GM13977 (cell line): ENCODE data around the gene ADAM15.
A peak's percentile ranks its signal among the peaks of the same experiment; 100 is the strongest.

Experiments used
- DNase-seq: peaks from one replicate; pipeline ENCODE4 v3.0.0; 2012; ENCODE audit warnings: low spot score
- in situ Hi-C: fragments of 300-500 bp; cut with MboI; formaldehyde crosslinking; loops from one replicate; pipeline ENCODE4 v1.12.0; 2022; ENCODE audit warnings: low sequenced_read_pairs, low pct_unique_long_range_greater_than_20kb, mixed read lengths, inconsistent platforms; ENCODE audit not compliant: unreplicated experiment
- TF ChIP-seq, protein P1 (sequence below): IDR thresholded peaks from 2 replicates; pipeline ENCODE4 v1.5.1; 2012; ENCODE audit warnings: mild to moderate bottlenecking, control low read depth; ENCODE audit not compliant: insufficient read depth; ENCODE audit errors: extremely low read depth, missing control alignments

The ADAM15 gene

GRCh38 chr1:155050560-155051341, at the start of gene ADAM15:
TSS of gene ADAM15 (plus strand) at chr1:155051316. CDS start at chr1:155051387, 71 bp downstream.
- in situ Hi-C loops, result loop anchor here (25.0 kb wide), 1 partner anchor 388 kb away; no protein-coding TSS in a partner anchor
- TF ChIP-seq, protein P1, sequence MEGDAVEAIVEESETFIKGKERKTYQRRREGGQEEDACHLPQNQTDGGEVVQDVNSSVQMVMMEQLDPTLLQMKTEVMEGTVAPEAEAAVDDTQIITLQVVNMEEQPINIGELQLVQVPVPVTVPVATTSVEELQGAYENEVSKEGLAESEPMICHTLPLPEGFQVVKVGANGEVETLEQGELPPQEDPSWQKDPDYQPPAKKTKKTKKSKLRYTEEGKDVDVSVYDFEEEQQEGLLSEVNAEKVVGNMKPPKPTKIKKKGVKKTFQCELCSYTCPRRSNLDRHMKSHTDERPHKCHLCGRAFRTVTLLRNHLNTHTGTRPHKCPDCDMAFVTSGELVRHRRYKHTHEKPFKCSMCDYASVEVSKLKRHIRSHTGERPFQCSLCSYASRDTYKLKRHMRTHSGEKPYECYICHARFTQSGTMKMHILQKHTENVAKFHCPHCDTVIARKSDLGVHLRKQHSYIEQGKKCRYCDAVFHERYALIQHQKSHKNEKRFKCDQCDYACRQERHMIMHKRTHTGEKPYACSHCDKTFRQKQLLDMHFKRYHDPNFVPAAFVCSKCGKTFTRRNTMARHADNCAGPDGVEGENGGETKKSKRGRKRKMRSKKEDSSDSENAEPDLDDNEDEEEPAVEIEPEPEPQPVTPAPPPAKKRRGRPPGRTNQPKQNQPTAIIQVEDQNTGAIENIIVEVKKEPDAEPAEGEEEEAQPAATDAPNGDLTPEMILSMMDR, result peak; percentile 98

GRCh38 chr1:155001425-155001674, 49.8 kb upstream of the ADAM15 start:
- TF ChIP-seq, protein P1, result no peak
- in situ Hi-C loops, result no loop called here
- DNase-seq, result no peak

More at GRCh38 chr1:155050560-155051341, at the start of gene ADAM15:
- peak; percentile 99 for DNase-seq

DNA sequence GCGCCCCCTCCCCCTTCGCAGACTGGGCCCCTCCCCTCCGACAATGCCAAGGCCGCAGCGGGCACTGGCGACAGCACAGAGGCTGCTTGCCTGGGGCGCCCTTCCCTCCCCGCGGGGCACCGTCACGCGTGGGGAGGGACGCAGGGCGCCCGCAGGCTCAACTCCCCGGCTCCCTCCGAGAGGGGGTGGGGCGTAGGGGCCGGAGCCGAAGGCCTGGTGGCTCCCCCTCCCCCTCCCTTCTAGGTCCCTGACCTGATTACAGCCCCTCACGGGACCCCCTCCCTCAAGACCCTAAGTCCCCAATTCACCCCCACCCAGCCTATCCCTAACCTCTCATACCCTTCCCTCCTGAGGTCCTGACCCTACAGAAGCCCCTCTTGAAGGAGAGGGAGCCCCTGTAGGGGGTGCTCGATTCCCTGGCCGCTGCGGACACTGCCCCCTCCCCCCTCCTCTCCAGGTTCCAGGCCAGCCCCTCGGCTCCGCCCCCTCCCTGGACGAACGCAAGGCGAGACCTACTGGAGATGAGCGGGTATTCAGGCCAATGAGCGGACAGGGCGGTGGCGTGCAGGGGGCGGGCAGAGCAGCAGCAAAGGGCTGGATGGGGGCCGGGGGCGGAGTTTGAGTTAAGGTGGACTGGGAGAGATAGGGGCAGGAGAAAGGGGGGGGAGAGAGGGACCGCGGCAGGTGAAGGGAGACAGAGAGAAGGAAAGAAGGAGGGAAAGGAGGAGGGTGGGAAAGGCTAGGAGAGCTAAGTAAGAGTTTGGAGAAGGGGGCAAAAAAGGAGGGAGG, 49.2 kb upstream of the ADAM15 start:
- in situ Hi-C loops, result no loop called here
- TF ChIP-seq, protein P1, result peak; percentile 51

GRCh38 chr1:155002464-155003226, 48.5 kb upstream of the ADAM15 start, which contains the start of gene ZBTB7B:
TSS of gene ZBTB7B (plus strand) at chr1:155002802. CDS start at chr1:155014661, 11,859 bp downstream.
- in situ Hi-C loops, result no loop called here
- TF ChIP-seq, protein P1, result no peak
- peak; percentile 84 for DNase-seq

More for the DNA sequence above, 49.2 kb upstream of the ADAM15 start:
- peak; percentile 99 for DNase-seq

DNA sequence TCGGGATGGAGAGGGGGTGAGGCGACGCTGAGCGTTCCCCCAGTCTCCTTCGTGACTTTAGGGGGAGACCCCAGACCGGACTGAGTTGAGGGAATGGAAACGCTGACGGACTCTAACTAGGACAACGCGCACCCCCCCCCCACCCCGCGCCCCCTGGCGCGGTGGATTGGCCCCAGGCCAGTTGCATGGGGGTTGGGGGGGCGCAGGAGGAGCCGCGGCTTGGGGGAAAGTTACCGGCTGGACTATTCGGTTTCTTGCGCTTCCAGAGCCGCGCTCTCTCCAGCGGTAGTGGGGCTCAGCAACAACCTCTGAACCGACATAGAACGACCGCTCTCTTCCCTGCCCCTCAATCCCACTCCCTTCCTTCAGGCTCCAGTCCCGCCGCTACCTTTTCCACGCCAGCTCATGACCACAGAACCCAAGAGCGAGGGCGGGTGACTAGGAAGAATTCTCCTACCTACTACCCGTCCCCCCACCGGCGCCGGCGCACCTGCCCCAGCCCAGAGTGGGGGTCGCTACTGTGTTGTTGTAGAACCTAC, 47.8 kb upstream of the ADAM15 start:
- no peak for DNase-seq
- in situ Hi-C loops, result no loop called here
- TF ChIP-seq, protein P1, result no peak

DNA sequence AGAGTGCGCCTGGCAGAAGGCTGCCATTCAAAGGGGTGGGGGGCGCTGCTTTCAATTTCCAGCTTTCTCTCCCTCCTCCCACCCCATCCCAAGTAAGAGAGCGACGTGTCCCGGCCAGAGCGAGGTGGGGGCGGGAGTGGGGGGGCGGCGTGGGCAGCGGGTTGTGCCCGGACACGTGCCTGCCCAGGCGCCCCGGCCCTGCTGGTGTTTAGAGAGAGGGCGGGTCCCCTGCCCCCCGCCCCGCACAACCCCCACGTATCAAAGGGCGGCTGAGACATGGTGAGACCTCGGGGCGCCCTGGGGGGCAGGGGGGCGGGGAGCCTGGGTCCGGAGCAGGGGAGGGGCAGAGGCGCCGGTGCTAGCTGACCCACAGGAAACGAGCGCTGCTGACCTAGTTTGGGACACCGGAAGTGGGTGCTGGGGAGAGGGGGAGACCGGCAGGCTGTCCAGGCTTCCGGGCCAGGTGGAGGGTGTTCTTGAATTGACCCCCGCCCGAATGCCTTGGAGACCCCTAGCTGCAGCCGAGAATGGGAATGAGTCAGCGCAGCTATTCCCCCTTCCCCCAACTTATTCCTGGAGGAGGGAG, 47.3 kb upstream of the ADAM15 start:
- TF ChIP-seq, protein P1, result no peak
- in situ Hi-C loops, result no loop called here
- DNase-seq, result peak; percentile 69
